M059J (cell line): ENCODE data around the gene DNAAF8. TPM values are rescaled to one million over a fixed set of nuclear protein-coding genes. Genes with fewer than 3 reads are reported as not detected.
"Not testable (repeated sequence)": the region's sequence is repeated elsewhere in the genome, so short reads cannot be mapped to it uniquely, and the experiment has no call there.

Source experiments
- DNase-seq: peaks from one replicate; pipeline ENCODE4 v3.0.0-alpha.2; 2012; ENCODE audit warnings: low read depth
- total RNA-seq: library from RNA; depleted of rRNA; stranded (reverse); fragments of >200 nt; shearing (Covaris generic); gene quantifications from 2 replicates; pipeline ENCODE4 v1.2.3, GENCODE V29; 2014

The DNAAF8 gene
- total RNA-seq, 1 experiment from 2014 or later: 1.4 TPM

DNA sequence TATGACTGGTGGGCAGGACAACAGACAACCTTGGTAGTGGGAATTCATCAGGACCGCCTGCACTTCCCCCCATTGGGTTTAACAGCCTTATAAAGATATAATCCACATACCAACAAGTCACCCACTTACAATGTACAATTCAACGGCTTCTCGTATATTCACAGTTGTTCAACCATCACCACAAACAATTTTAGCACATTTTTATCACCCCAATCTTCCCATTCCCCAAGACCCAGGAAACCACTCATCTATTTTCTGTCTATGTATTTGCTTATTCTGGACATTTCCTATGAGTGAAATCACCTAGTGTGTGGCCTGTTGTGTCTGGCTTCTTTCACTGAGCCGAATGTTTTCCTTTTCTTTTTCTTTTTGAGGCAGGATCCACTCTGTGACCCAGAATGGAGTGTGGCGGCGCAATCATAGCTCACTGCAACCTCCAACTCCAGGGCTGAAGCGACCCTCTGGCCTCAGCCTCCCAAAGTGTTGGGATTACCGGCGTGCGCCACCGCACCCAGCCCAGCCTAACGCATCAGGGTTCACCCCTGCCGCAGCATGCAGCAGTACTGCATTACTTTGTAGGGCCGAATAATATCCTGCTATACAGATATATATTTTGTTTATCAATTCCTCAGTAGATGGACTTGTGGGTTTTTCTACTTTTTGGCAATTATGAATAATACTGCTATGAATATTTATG is 11.1 kb upstream of the DNAAF8 start:
- no peak for DNase-seq

GRCh38 chr16:4724661-4725270 is 9.6 kb upstream of the DNAAF8 start:
- DNase-seq: no peak

DNA sequence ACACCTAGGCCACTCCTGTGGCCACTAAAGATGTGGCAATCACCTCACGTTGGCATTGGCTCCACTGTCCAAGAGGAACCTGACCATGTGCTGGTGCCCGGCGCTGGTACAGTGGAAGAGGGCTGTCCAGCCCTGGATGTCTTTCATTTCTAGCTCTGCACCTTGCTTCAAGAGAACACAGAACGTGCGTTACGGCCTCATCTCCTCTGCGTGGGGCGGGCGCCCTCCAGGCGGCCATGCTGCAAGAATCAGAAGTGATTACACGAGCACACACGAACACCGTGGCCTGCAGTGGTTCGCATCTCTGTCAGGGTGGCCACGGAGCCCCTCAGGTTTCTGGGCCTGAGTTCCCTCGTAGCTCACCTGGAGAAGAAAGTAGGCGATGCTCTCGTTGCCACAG is 7.7 kb upstream of the DNAAF8 start:
- no peak for DNase-seq

- no peak for DNase-seq
Observed at GRCh38 chr16:4728676-4729075, 5.7 kb upstream of the DNAAF8 start.

DNA sequence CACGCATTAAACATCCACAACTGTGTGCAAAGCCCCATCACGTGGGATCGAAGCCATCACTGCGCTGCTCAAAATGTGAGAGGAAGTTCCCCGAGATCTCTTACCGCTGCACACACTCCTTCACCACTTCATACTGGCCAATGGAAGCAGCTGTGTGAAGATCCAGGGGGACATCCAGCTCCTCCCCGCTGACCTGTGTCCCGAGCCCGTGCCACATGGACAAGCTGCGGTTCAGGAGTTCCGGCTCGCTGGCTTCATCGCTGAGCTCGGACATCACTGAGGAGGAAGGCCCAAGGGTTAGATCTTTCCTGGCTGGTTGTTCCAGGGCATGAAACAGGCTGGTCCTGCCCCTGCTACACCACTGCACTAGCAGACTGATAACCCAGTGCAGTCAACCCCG is 4.5 kb upstream of the DNAAF8 start:
- DNase-seq: no peak

DNA sequence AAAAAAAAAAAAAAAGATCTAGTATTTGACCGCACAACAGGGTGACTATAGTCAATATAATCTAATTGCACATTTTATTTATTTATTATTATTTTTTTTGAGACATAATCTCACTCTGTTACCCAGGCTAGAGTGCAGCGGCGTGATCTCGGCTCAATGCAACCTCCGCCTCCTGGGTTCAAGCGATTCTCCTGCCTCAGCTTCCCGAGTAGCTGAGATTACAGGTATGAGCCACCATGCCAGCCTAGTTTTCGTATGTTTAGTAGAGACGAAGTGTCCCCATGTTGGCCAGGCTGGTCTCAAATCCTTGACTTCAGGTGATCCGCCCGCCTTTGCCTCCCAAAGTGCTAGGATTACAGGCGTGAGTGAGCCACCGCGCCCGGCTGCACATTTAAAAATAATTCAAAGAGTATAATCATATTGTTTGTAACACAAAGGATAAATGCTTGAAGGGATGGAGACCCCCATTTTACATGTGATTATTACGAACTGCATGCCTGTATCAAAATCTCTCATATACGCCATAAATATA is 1.1 kb upstream of the DNAAF8 start:
- DNase-seq: no peak

GRCh38 chr16:4733747-4734062 is 632 bp upstream of the DNAAF8 start:
- peak; percentile 12 for DNase-seq

- peak; percentile 78 for DNase-seq
Observed at GRCh38 chr16:4734730-4735535, 596 bp downstream of the DNAAF8 start.

DNA sequence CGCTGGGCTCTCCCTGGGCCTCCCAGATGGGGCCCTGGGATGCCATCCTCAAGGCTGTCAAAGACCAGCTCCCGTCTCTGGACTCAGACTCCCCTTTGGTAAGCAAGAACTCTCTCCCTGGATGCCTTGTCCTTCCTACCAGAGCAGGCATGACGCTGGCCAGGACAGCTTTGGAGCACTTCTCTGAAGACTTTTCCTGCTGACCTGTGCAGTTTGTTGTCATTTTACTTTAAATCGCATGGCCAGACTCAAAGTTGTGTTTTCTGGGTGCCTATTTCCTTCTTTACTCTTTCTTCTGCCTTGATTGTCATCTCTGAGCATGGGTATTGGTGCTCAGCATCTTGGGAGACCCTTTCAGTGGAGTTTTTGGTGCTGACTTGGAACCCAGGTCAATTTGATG is 2.2 kb downstream of the DNAAF8 start:
- DNase-seq: no peak

GRCh38 chr16:4737545-4737944 is 3.2 kb downstream of the DNAAF8 start:
- DNase-seq: no peak

GRCh38 chr16:4738370-4738769 is 4.0 kb downstream of the DNAAF8 start:
- not testable (repeated sequence) for DNase-seq

DNA sequence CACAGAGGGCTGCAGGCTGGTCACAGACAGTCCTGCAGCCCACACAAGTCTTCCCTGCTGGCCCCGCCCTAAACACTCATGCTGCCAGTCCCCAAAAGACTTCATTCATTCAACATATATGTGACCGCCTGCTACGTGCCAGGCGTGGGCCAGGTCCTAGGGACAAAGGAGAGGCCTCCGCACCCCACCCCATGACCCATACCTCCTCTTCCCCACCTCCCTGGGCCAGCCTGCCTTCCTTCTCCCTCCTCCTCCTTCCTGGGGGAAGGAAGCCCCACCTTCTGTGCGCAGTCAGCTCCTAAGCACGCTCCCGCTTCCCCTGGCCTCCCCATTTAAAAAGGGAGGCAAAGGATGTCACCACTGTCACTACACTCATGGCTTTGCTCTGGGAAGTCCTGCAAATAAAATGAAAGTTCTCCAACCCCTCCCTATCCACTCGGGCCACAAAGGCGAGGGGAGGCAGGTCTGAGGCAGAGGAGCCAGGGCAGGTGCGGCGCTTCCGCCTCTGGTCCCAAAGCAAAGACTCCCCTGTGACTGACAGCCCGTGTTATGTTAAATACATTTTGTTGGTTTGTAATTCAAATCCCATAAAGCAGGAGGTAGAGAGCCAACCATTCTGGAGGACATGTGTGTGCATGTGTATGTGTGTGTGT is 9.0 kb downstream of the DNAAF8 start:
- no peak for DNase-seq

DNA sequence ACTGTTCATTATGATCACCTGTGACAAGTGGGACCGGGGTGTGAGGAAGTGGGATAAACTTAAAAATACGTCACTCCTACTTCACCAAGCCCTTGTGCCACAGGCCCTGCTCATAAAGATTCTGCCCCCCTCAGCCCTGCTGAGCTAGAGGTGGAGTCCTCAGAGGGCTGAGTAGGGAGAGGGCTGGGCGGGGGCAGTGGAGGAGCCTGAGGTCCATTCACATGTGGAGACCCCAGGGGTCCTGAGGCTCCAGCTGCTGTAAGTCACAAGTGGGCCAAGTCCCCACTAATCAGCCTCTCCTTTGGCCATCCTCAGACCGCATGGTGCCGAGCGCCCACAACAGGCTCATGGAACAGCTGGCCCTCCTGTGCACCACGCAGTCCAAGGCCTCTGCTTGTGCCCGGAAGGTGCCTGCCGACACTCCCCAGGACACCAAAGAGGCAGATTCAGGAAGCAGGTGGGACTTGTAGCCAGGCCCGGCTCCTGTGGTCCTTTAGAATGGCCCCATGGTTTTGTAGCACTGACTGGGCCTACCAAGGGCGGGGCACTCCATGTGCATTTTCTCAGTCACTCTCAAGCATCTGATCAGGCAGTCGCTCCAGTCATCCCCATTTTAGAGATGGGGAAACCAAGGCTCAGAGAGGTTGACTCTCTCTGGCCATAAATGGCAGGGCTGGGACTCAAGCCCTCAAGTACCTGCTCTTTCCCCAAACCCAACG is 10.4 kb downstream of the DNAAF8 start:
- no peak for DNase-seq

DNA sequence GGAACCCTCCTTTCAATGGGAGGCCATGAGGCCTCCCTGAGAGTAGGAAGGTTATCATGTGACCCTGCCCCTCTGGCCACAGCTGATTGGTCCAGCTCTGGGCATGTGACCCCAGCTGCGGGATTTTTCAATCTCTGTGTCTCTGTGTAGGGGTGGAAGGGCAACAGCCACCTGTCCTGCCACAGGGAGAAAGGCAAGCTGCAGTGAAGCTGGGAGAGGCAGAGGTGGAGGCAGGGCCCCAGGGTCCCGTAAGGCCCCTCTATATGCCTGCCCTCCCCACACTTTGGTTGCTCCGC is 10.9 kb downstream of the DNAAF8 start:
- DNase-seq: no peak

- DNase-seq: no peak
Observed at GRCh38 chr16:4746215-4746614, 11.9 kb downstream of the DNAAF8 start.

DNA sequence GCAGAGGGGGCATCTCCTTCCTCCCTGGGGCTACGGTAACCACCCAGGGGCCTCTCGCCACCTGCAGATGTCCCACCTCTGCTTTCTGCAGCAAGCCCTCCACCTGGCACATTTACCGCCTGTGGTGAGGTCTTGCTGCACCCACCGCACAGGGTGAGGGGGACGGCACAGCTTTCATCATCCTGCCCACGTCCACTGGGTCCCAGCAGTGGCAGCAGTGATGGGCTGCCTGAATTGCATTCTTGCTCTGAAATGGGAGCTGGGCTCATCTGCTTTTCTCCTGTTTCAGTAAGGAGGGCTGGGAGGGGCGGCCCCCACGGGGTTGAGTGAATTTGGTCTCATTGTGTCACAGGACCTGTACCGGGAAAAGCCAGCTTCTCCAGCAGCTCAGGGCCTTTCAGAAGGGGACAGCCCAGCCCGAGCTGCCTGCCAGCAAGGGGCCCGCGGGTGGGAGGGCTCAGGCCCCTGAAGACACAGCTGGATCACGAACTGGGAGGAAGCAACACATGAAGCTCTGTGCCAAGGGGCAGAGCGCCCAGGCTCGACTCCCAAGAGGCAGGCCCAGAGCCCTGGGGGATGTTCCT is 12.7 kb downstream of the DNAAF8 start:
- DNase-seq: no peak

- DNase-seq: no peak
Observed at GRCh38 chr16:4747906-4748681, 13.8 kb downstream of the DNAAF8 start.

DNA sequence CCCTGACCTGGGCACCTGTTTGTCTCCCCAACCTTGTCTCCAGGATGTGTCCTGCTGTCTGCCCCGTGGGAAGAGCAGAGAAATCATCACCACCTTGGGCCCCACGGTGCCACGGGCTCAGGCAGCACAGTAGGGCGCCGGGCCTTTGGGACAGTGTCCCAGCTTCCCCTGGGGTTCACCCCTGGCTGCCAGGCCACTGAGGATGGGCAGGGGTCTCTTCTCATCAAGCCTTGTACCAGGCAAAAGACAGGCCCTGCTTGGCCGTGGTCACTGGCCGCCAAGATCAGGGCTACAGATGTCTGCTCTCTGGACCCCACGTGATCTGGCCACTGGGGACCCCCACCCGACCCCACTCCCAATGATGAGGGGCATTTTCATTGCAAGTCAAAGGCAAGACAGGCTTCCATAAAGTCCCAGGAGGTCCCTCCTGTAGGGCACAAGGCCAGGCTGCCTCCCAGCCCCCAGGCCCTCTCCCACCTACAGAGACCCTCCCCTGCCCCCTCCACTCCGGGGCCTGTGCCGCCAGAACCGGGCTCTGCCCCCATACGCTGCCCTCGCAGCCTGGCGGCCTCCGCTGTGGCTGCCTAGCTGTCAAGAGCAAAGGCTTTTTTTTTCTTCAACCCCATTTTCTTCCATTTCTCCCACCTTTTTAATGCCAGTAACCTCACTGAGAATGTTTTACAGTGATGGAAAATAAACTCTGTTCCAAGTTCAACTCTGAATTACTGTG is 14.5 kb downstream of the DNAAF8 start:
- DNase-seq: no peak

DNA sequence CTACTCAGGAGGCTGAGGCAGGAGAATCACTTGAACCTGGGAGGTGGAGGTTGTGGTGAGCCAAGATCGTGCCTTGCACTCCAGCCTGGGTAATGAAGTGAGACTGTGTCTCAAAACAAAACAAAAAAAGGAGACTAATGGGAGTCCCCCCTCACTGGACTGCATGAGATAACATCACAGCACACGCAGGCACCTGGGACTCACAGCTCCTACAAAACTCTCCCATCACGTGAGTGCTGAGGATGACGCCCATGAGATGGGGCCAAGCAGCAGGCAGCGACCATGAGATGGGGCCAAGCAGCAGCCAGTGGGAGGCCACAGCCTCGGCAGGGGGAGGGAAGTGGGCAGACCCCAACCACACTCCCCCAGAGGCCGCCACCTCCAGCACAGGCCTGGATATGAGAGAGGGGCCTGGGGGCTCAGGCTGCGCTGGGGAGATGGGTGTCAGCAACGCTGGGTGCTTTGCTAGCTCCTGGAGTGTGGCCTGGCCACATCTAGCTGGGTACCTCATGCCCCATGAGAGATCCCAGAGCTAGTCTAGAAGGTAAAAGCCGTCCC is 15.4 kb downstream of the DNAAF8 start:
- no peak for DNase-seq

DNA sequence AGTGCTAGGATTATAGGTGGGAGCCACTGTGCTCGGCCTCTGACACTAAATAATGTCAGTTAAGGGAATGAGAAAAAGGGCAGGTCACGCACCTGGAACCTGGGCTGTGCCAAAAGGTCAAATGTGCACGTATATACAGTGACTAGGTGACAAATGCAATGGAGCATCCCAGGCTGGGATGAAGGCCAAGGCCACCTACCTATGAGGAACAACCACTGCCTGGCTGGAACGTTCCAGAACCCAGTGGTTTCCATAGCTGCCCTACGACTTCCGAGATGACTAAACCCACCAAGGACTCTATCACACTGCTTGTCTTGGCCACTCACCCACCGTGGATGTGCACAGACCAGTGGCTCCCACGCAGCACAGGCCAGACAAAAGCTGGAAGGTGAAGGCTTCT is 16.6 kb downstream of the DNAAF8 start:
- DNase-seq: no peak
